CD4-positive, alpha-beta T cell (primary cell): Measurements from ENCODE around the gene UNC13D. TPM values are rescaled to one million over a fixed set of nuclear protein-coding genes. Genes with fewer than 3 reads are reported as not detected.
"Not testable (repeated sequence)": the region's sequence is repeated elsewhere in the genome, so short reads cannot be mapped to it uniquely, and the experiment has no call there.

Source experiments
- ATAC-seq: fragments of 200-7000 bp; cut with Tn5 transposase; one replicate; pipeline ENCODE4 v1.10.0; 2022; ENCODE audit warnings: mild to moderate bottlenecking; ENCODE audit not compliant: poor library complexity
- CTCF ChIA-PET: fragments of 350-600 bp; sonication (Branson Sonifier 250); formaldehyde crosslinking; loops from one replicate; lab custom pipeline; 2021; ENCODE audit warnings: antibody characterized with exemption, inconsistent platforms; lab: Charles Lee
- POLR2A ChIA-PET: fragments of 350-600 bp; sonication (Branson Sonifier 250); formaldehyde crosslinking; loops from one replicate; lab custom pipeline; 2021; ENCODE audit warnings: antibody characterized with exemption, inconsistent platforms; lab: Charles Lee
- DNase-seq, 14 experiments: peaks; one replicate each; pipeline ENCODE4 v3.0.0-alpha.2; 2013 to 2020; ENCODE audit warnings: mixed read lengths in 2 of 14
- H3K27ac ChIP-seq, 2 donors: one replicate each; pipeline versions ENCODE4 v1.5.1 to v1.7.0; 2013; ENCODE audit warnings: low read length in 2 of 2, low read depth in 1 of 2, mild to moderate bottlenecking in 1 of 2
- H3K27me3 ChIP-seq, 2 experiments: 1 replicate in 1 of 2; 2 replicates in 1 of 2; pipeline versions ENCODE4 v1.6.1 to v1.7.0; 2013; ENCODE audit warnings: low read length in 2 of 2, control low read depth in 1 of 2, mild to moderate bottlenecking in 1 of 2, moderate library complexity in 1 of 2; ENCODE audit not compliant: insufficient read depth in 2 of 2, control insufficient read depth in 1 of 2
- H3K36me3 ChIP-seq: one replicate; pipeline ENCODE4 v1.6.1; 2013; ENCODE audit warnings: low read length, control low read depth; ENCODE audit not compliant: insufficient read depth
- H3K4me1 ChIP-seq: one replicate; pipeline ENCODE4 v1.6.1; 2013; ENCODE audit warnings: low read length, control low read depth; ENCODE audit not compliant: insufficient read depth
- H3K4me3 ChIP-seq: one replicate; pipeline ENCODE4 v1.5.1; 2013; ENCODE audit warnings: mild to moderate bottlenecking, low read length, moderate library complexity
- H3K9me3 ChIP-seq, 2 experiments: 1 replicate in 1 of 2; 2 replicates in 1 of 2; pipeline versions ENCODE4 v1.6.1 to v1.7.0; 2013; ENCODE audit warnings: low read length in 2 of 2, mild to moderate bottlenecking in 2 of 2, control low read depth in 1 of 2, moderate library complexity in 1 of 2; ENCODE audit not compliant: control insufficient read depth in 1 of 2, insufficient read depth in 1 of 2
- H3K27ac Mint-ChIP-seq: one replicate; pipeline ENCODE4 v1.8.0; 2020; ENCODE audit warnings: mixed read lengths
- H3K27me3 Mint-ChIP-seq: one replicate; pipeline ENCODE4 v1.8.0; 2021; ENCODE audit warnings: mixed read lengths
- H3K36me3 Mint-ChIP-seq: one replicate; pipeline ENCODE4 v1.8.0; 2021; ENCODE audit warnings: low read depth, mixed read lengths
- H3K4me1 Mint-ChIP-seq: one replicate; pipeline ENCODE4 v1.8.0; 2021; ENCODE audit warnings: low read depth, mixed read lengths
- H3K4me3 Mint-ChIP-seq: one replicate; pipeline ENCODE4 v1.8.0; 2020; ENCODE audit warnings: mild to moderate bottlenecking, mixed read lengths
- H3K9me3 Mint-ChIP-seq: one replicate; pipeline ENCODE4 v1.8.0; 2020; ENCODE audit warnings: mixed read lengths
- CTCF ChIP-seq: fragments of 200-600 bp; IDR thresholded peaks from one replicate; pipeline ENCODE4 v1.8.0; 2022; ENCODE audit warnings: antibody characterized with exemption, mild to moderate bottlenecking
- intact Hi-C, 2 experiments: fragments of 100-400 bp; cut with DNase I in 1 of 2; cut with micrococcal nuclease in 1 of 2; formaldehyde crosslinking; loops; one replicate each; pipeline versions ENCODE4 v1.15.1 to v1.9.0; 2023 to 2025; cut with DNase I, micrococcal nuclease
- total RNA-seq, 174 experiments: library from RNA in 2 of 174; stranded (reverse) in 2 of 174; gene quantifications; one replicate each; pipeline ENCODE4 v1.2.3 and lab custom pipeline; 2021 to 2026

UNC13D gene
- total RNA-seq, 2 experiments from 2014 or later = 110 to 112 TPM

GRCh38 chr17:75864448-75864871 lies 20.3 kb upstream of the UNC13D start:
- intact Hi-C loops = no loop called here
- DNase-seq = peak in 5 of 14 experiments; percentile 34 to 76 (median 67)
- peak; percentile 66 for ATAC-seq
- H3K27ac ChIP-seq = peak overlapping the region; percentile 31 to 68
- Mint-ChIP-seq H3K9me3 (no peaks in the 10 kb centered on the region), H3K4me3 (peak overlapping the region; percentile 59), H3K4me1 (peaks cover 25% of the 10 kb centered on the region), H3K27me3 (no peaks in the 10 kb centered on the region), H3K27ac (peak overlapping the region; percentile 77), H3K36me3 (no peaks in the 10 kb centered on the region)
- peaks cover 34% of the 10 kb centered on the region for H3K4me1 ChIP-seq
- H3K27me3 ChIP-seq = no peaks in the 10 kb centered on the region
- CTCF ChIA-PET = interaction anchor here (1.1 to 1.9 kb wide), 3 partner anchors 12 to 32 kb away, joined by 3 to 16 read pairs (median 5); partner anchors contain the start of genes TRIM47, TRIM65 and UNC13D
- H3K9me3 ChIP-seq = no peaks in the 10 kb centered on the region
- H3K36me3 ChIP-seq = no peaks in the 10 kb centered on the region
- H3K4me3 ChIP-seq = no peak overlapping the region
- POLR2A ChIA-PET = interaction anchor here (0.6 to 1.6 kb wide), 8 partner anchors 8 to 88 kb away, joined by 3 to 22 read pairs (median 5); partner anchors contain the start of genes TRIM65 and WBP2
- TF ChIP-seq CTCF = no peak

- Histone ChIP-seq H3K4me3 (no peak overlapping the region), H3K4me1 (peaks cover 51% of the 10 kb centered on the region), H3K9me3 (no peaks in the 10 kb centered on the region), H3K27ac (no peak overlapping the region), H3K27me3 (no peaks in the 10 kb centered on the region), H3K36me3 (no peaks in the 10 kb centered on the region)
- ChIA-PET CTCF (interaction anchor here (1.2 to 2.5 kb wide), 4 partner anchors 11 to 83 kb away, joined by 3 to 20 read pairs (median 5); partner anchors contain the start of gene TRIM47), POLR2A (interaction anchor here (1.5 to 3.0 kb wide), 3 partner anchors 11 to 17 kb away, joined by 4 to 13 read pairs (median 10); partner anchors contain the start of gene TRIM47)
- H3K36me3 Mint-ChIP-seq = no peaks in the 10 kb centered on the region
- H3K9me3 Mint-ChIP-seq = no peaks in the 10 kb centered on the region
- peaks cover 35% of the 10 kb centered on the region for H3K4me1 Mint-ChIP-seq
- no peak overlapping the region for H3K27ac Mint-ChIP-seq
- no peak for ATAC-seq
- H3K27me3 Mint-ChIP-seq = no peaks in the 10 kb centered on the region
- intact Hi-C loops = no loop called here
- no peak overlapping the region for H3K4me3 Mint-ChIP-seq
- DNase-seq = no peak
- no peak for TF ChIP-seq CTCF
Observed at GRCh38 chr17:75861927-75862317, 17.7 kb upstream of the UNC13D start.

- not testable (repeated sequence) for H3K27ac ChIP-seq, H3K9me3 ChIP-seq, H3K36me3 Mint-ChIP-seq, H3K27me3 Mint-ChIP-seq, DNase-seq, H3K36me3 ChIP-seq, H3K27ac Mint-ChIP-seq, H3K4me3 Mint-ChIP-seq, ATAC-seq, H3K4me3 ChIP-seq, H3K27me3 ChIP-seq, H3K9me3 Mint-ChIP-seq
- intact Hi-C loops = loop anchor here in 1 of 2 experiments (10.0 kb wide), 1 partner anchor 335 kb away; the partner anchor contains the start of gene LLGL2
- H3K4me1 ChIP-seq = peaks cover 53% of the 10 kb centered on the region
- ChIA-PET CTCF (interaction anchor here (0.8 to 1.0 kb wide), 2 partner anchors 20 to 37 kb away, joined by 3 to 4 read pairs; partner anchors contain the start of genes TRIM47 and TRIM65), POLR2A (interaction anchor here (0.8 to 1.5 kb wide), 3 partner anchors 17 to 79 kb away, joined by 5 read pairs; partner anchors contain the start of gene TRIM65)
- H3K4me1 Mint-ChIP-seq = peaks cover 28% of the 10 kb centered on the region
Observed at GRCh38 chr17:75859358-75859757, 15.2 kb upstream of the UNC13D start.
